GM12865 (cell line): ENCODE data around the gene CYB5R3.
"Not testable (repeated sequence)": the region's sequence is repeated elsewhere in the genome, so short reads cannot be mapped to it uniquely, and the experiment has no call there.

Source experiments
- DNase-seq: peaks from one replicate; pipeline ENCODE4 v3.0.0; 2010; ENCODE audit warnings: low read depth
- H3K4me3 ChIP-seq: 2 replicates; pipeline ENCODE4 v1.5.1; 2011; ENCODE audit warnings: mild to moderate bottlenecking, low read depth, low read length, control low read depth
- TF ChIP-seq, protein P1 (sequence below): IDR thresholded peaks from 2 replicates; pipeline ENCODE4 v1.5.1; 2011; ENCODE audit warnings: low read length, control low read depth, low read depth, inconsistent platforms; ENCODE audit not compliant: insufficient read depth; ENCODE audit errors: missing control alignments

CYB5R3 gene

DNA sequence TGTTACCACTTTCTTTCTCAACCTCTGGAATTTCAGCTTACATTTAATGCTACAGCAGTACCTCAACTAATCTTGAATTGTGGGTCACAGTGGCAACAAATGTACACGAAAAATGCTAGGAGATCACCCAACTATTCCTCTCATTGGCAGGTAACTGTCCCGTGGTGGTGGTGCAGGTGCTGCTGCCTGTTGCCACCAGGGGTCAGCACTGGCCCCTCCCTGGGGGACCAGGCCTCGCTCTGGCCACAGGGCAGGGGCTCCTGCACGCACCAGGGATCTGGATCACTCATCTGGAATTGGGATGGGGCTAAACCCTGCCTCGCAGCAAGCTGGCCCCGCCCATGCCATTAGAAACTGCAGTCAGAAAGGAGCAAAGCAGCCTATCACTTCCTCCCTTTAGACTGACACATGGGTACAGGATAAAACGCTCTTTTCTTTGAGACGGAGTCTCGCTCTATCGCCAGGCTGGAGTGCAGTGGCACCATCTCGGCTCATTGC is 27.6 kb downstream of the CYB5R3 start:
- peak; percentile 68 for DNase-seq
- H3K4me3 ChIP-seq, result no peak overlapping the region
- TF ChIP-seq, protein P1, sequence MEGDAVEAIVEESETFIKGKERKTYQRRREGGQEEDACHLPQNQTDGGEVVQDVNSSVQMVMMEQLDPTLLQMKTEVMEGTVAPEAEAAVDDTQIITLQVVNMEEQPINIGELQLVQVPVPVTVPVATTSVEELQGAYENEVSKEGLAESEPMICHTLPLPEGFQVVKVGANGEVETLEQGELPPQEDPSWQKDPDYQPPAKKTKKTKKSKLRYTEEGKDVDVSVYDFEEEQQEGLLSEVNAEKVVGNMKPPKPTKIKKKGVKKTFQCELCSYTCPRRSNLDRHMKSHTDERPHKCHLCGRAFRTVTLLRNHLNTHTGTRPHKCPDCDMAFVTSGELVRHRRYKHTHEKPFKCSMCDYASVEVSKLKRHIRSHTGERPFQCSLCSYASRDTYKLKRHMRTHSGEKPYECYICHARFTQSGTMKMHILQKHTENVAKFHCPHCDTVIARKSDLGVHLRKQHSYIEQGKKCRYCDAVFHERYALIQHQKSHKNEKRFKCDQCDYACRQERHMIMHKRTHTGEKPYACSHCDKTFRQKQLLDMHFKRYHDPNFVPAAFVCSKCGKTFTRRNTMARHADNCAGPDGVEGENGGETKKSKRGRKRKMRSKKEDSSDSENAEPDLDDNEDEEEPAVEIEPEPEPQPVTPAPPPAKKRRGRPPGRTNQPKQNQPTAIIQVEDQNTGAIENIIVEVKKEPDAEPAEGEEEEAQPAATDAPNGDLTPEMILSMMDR, result peak; percentile 95

DNA sequence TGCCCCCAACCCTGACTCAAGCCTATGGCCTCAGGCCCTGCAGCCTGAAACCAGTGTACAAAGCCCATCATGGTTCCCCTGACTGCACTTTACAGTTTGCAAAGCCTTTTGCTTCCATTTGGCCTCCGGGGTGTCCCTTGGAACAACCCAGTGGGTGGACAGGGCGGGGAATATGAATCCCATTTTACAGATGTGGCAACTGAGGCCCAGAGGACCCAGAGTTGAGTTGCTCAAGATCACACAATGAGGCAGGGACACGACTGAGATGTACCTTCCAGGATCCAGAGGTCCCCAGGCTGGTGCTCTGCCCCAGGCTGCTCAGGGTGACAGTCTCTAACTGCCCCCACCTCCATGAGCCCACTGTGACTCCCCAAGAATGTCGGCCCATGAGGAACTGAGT is 29.1 kb downstream of the CYB5R3 start:
- TF ChIP-seq, protein P1, result no peak
- no peak for DNase-seq
- H3K4me3 ChIP-seq, result no peak overlapping the region

DNA sequence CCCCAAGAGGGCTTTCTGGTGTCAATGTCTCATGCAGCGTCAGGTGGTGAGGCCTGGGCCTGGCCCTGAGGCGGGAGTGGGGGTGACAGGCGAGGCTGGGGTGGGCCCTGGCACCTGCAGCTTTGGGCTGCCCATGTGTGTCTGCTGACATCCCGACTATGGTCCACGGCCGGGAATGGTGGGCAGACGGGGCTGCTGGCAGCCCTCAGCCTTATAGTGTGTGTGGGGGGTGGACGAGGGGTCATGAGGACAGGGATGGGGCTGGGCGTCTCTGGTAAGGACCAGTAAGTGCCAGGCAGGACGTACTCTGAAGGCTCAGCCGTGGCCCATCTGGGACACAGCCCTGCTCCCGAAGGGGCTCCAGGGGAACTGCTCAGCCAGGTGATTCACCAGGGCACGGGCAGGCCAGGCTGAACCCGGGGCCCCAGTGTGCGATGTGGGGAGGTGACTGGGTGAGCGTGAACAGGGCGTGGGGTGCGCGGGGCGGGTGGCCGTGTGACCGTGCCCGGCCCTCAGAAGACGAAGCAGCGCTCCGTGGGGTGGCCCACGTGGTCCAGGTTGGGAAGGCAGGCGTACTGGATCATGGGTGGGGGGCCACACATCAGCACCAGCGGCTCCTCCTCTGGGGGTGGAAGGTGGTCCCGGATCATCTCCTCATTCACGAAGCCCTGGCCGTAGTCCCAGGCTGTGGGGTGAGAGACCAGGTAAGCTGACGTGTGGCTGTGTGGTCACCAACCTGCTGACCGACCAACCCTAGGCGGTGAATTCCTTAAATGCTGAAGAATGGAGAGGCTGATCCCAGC is 29.7 kb downstream of the CYB5R3 start:
- DNase-seq, result no peak
- TF ChIP-seq, protein P1, result no peak
- no peak overlapping the region for H3K4me3 ChIP-seq

DNA sequence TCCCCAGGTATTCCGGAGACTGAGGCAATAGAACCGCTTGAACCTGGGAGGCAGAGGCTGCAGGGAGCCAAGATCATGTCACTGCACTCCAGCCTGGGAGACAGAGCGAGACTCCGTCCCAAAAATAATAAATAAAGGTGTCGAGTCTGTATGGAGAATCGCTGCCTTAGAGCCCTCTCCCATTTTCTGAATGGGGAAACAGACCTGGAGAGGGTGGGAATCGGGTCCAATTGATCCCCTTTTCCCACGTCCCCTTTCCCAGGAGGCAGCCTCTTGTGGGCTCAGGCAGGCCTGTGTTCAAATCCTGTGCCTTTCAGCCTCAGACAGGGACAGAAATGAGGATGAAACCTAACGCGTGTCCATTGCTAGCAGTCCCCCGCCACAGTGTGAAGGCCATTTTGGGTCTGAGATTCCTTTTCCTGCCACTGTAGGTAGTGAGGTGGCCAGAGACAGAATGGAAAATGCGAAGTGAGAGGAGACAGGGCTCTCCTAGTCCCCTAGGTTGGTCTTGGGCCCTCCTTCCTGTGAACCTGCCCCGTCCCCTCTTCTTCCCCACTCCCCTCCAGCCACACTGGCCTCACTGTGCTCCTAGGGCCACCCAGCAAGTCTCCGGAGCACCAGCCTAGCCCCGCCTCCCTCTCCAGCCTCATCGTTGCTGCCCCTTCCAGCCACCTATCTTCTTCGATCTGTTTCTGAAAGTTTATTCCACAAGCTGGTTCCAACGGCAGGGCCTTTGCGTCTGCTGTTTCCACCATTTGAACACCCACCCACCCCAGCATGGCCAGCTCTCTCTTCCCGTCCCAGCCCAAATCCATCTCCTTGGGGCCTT is 31.8 kb downstream of the CYB5R3 start:
- no peak overlapping the region for H3K4me3 ChIP-seq
- no peak for DNase-seq
- TF ChIP-seq, protein P1, result no peak

GRCh38 chr22:42615860-42616175 is 33.4 kb downstream of the CYB5R3 start:
- H3K4me3 ChIP-seq, result peak overlapping the region; percentile 26
- DNase-seq, result not testable (repeated sequence)

GRCh38 chr22:42615092-42615859 is 33.9 kb downstream of the CYB5R3 start:
- peak overlapping the region; percentile 26 for H3K4me3 ChIP-seq
- DNase-seq, result peak; percentile 99
- TF ChIP-seq, protein P1, result no peak
